COR-L47 (cell line): Measurements from ENCODE around the gene NELFB.
A peak's percentile ranks its signal among the peaks of the same experiment; 100 is the strongest.

Source experiments
- DNase-seq: peaks from one replicate; lab custom pipeline; 2025; lab: John Stamatoyannopoulos, UW

The NELFB gene

DNA sequence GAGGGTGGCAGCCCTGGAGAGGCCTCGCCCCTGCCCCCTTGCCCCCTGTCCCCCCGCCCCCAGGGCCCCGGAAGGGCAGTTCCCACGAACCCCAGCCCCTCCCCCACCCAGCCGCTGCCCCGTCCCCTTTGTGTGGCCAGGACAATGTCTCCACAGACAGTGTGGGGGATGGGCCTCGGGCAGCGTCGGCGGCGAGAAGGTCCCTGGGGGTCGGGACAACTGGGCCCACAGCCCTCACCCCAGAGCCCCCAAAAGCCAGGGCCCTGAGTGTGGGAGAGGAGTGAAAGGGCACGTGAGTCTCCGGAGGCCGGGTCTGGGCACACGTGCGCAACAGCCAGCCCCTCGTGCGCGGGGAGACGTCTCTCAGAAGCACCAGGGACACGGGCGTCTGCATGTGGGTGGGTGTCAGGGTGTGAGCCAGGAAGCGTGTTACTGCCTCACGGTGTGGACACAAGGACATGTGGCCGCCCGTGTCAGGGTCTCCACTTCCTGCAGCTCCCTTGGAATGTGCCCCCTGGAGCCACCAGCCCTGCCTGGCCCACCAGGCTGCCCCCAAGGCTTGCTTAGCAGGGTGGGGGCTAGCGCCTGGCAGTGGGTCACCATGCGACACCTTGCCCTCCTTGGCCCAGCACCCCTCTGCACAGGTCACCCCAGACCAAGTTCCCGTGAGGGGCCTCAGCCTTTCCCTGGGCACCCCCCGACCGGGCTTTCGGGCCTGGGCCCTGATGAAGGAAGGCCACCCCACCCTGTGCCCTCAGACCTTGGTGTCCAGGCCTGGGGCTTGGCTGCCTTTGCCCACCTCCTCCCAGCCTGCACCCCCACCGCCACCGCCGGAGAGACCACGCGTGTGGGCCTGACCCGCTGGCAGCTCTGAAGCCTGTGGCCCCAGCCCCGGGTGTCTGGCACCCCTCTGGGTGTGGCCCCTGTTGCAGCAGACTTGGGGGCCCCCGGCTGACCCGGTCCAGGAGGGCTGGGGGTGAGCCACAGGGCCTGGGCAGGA is 59.7 kb downstream of the NELFB start:
- no peak for DNase-seq

DNA sequence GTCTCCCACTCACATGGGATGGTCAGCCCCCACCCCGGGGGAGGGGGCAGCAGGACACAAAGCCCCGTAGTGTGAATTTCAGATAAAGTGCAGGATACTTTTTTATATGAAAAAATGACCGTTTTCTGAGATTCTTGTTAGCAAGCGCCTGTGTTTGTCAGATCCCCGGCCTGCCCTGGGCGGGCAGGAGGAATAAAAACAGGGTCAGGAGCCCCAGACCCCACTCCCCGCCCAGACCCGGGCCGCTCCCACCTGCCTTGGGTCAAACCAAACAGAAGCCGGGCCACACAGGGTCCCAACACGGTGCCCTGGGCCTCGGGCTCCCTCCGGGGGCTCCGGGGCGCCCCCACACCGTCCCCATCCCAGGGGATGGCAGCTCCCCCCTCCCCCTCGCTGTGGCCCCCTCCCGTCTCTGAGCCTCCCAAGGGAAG is 60.5 kb downstream of the NELFB start:
- no peak for DNase-seq

DNA sequence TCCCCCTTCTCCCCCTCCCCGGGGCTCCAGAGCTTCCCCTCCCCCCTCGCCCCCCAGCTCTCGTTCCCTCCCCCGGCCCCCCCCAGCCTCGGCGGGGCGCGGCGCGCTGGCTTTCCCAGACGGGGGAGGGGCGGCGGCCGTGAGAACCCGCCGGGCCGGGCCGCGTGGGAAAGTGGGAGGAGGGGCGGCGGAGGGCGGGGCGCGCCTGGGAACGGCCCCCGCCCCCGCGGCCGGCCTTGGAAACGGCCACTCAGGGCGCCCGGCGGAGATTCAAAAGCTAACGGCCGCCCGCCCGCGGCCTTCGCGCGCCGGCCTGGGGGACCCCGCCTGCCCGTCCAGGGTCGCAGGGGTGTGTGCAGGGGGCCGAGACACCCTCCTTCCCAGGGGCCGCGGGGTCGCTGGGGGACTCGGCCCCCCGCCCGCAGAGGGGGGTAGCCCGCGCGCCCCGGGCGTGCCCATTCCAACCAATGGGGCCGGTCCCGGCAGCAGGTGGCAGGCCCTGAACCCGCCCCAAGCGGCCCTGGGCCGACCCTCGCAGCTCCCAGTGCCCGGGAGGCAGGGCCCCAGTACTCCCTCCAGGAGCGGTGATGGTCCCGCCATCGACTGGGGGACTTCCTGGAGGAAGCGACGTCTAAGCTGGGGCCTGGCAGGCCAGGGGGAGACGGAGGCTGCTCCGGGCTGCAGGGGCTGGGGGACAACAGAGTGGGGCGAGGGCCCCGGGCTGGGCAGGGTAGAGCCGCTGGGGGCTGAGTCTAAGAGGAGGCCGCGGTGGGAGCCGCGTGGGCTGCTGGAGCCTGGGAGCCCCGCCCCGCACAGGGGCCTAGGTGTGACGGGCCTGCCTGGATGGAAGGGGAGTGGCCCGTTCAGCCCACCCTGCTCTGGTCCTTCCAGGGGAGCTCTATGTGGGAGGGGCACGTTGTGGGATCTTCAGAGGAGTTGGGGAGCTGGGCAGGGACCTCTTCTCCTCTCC is 61.2 kb downstream of the NELFB start:
- DNase-seq, result no peak

DNA sequence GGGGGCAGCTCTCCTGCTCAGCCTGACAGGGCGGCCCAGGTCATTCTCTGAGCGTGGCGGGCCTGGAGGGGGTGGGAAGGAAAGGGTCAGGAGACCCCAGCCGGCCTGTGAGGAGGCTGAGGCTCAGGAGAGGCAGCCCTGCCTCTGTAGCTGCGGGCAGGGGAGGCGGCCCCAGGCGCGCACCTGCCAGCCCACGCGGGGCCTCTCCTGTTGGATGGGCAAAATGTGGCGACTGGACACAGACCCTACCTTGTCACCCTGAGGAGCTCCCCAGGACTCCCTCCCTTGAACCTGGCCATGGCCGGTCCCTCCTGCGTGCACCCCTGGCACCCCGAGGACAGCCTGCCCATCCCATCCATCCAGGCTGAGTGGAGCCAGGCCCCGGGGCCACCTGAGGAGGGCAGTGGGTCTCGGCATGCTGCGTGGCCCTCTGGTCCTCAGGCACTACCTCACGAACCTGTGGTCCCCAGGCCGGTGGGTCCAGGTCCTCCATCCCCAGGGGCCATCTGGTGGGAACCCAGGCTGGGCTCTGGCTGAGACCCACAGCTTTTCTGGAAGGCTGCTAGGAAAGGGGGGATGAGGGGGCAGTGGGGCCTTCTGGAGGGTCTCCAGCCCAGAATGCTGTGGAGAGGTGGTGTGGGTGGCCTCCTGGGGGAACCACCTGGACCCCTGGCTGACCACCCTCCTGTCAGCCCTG is 62.0 kb downstream of the NELFB start:
- no peak for DNase-seq

DNA sequence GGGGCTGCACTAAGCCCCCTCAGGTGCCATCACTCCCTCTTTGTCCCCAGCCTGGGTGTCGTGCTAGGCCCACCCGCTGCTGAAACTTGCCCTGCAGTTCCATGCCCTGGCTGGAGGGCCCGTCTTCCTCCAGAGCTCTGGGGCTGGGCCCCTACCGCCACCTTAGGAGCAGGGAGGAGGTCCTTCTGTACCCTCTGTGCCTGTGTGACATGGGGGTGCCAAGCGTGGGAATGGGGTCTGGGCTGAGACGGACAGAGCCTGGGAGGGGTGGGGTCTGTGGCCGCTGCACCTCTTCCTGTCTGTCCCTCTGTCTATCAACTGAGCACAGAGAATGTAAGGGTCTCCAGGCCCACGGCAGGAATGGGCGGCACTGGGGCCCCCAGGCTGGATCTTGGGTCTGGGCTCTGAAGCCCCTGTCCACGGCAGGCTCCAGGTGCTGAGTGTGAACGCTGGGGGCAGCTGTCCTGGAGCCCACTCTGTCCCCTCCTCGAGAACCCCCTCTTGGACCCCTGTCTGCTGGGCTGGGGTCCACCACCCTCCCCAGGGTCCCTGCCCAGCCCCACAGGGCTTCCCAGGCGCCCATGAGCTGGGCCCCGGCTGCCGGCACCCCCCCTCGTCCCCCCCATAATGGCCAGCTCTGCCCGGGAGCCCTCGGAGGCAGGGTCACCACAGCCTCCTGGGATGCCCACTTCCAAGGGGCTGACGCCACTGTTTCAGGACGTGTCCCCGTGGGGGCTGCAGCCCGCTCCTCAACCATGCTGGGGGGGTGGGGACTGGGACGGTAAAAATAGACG is 62.8 kb downstream of the NELFB start:
- no peak for DNase-seq

DNA sequence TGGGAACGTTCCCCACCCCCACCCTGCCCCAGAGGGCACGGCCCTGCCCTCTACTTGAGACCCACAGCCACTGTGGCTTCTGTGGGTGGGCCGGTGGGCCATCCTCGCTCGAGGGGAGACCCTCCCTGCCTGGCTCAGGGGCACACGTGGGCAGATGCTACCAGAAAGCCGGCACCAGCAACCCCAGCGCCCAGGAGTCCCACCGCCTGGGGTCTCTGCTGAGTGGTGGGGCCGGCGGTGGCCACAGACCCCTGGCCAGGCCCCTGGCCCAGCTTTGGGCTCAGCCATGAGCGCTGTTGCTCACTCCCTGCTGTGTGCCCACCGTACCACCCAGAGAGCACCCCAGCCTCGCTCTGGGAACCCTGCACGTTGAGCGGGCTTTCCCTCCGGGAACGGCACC is 63.5 kb downstream of the NELFB start:
- no peak for DNase-seq

DNA sequence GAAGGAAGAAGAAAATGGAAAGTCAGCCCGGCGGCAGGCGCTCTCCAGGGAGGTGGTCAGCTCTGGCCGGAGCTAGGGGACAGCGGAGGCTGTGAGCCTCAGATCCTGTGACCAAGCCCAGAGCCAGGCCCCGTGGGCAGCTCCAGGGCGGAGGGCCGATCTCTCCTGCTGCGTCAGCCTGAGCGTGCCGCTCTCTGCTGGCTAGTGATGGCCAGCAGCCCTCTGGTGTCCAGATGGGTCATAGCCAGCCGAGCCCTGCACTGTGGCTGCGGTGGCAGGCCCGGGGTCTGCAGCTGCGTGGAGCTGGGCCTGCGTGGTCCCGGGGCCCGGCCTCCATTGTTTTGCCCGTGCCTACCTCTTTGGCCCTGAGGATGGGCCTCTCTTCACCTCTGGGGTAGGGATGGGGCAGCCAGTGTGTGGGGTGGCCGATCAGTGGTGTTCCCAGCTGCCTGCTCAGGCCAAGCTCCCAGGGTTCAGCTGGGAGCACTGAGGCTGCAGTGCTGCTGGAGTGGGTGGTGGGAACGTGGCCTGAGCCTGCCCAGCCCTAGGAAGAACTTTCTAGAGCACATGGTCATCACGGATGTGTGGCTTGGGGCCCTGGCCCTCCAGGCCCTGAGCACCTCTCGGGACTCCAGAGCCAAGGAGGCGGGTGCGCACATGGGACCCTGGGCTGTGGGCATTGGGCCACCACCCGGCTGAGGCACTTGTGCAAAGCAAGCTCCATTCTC is 64.0 kb downstream of the NELFB start:
- DNase-seq, result no peak

DNA sequence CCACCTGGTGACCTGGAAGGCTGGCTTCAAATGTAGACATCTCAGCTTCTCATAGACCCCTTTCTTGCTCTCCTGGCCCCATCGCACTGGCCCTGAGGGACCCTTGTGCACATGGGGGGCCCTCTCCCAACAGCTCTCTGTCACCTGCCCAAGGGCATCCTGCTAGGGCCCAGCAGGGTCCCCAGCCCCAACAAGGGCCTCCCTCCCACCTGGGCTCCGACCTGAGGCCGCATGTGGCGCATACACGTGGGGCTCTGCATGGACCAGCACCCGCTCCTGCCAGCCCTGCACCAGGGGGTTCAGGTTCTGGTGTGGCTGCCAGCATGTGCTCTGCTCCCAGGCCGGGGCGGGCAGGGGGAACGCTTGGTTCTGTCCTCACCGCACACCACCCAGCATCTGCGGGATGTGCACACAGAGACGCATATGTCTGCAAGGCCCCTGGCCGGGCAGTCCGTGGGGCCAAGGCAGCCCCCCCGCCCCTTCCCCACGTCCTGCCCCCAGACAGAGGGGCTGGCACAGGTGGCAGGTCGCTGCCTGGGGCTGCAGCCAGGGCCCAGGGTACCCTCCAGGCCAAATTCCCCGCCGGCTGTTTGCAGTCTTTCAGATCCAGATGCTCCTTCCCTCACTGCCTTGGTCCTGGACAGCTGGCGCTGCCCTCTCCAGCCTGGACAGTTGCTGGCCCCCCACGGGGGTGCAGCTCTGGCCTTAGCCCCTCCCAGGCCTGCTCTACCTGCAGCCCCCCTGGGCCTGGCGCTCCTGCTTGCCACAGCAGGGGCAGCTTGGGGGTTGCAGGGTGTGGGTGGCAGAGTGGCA is 64.8 kb downstream of the NELFB start:
- no peak for DNase-seq

DNA sequence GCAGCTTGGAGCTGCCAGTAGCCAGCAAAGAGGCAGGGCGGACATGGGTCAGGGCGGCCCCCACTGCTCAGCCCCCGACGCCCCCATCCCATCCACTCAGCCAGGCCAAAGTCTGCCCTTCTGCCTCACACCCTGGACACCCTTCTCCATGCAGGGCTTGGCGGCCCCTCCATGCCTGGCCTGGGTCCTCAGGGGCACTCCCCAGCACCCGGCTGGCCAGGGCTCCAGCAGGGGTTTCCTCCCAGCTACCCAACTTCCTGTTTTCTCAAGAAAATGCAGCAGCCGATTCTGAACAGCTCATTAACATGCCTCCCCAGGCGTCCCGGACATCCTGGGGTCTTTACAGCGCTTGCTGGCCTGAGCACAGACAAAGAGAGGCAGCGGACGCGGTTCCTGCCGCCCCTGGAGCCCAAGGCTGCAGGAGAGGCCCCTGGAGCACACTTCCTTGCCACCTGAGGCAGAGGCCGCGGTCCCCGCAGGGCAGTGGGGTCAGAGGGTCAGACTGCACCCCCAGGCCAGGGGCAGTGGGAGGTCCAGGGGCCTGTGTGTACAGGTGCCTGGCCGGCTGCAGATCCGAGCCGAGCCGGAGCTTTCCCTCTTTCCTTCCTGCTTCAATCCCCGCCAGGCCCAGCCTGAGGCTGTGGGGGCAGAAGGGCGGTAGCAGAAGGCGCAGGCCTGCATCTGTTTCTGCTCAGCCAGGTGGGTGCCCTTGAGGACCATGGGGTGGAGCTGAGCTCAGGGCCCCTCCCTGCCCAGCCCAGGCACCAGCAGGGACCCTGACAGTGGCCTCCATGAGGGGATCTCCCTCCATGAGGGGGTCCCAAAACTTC is 65.6 kb downstream of the NELFB start:
- peak; percentile 21 for DNase-seq

DNA sequence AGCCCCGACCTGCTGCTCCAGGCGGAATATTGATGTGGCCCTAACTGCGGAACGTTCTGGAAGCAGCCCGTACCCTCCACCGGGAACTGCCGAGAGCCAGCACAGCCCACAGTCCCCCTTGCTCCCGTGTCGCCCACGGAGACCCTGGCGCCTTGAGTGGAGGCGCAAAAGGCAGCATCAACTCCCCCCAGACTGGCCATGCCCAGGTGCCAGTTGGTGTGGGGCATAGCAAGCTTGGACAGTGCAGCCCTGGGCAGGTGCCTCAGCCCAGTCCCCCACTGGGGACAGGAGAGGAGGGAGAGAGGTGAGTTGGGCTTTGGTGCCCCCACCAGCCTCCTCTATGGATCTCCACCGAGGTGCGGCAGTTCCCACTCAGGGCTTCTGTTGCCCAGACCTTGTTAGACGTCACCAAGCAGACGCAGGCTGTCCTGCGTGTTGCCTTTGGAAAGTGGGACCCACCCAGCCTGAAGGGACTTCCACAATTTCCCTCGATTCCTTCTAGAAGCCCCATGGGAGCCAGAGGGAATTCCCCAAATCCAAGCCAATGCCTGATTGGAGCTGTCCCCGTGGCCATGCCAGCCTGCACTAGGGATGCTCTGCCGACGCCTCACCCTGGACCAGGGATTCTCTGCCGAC is 66.7 kb downstream of the NELFB start:
- no peak for DNase-seq
